Epidermal melanocyte (primary cell): ENCODE results near the gene DPH6.
"Not testable (repeated sequence)": the region's sequence is repeated elsewhere in the genome, so short reads cannot be mapped to it uniquely, and the experiment has no call there.

Source experiments
- DNase-seq: peaks from one replicate; pipeline ENCODE4 v3.0.0; 2011; ENCODE audit warnings: low spot score; ENCODE audit not compliant: insufficient read length

Gene DPH6

DNA sequence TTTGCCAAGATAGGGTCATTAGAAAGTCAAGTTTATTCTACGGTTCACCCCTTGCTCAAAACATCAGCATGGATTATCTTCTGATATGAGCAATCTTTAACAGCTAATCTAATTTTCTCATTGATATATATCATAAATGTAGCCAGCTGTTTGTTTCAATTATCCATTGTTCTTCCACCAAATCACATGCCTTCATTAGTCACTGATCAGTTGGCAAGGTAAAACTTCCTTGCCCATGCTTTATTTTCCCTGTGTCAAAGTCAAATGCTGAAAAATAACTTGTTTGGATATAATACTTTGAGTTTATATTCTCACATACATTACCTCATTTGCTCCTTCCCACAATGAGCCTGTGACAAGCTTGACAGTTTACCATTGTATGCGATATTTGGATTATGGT is 60.6 kb downstream of the DPH6 start:
- no peak for DNase-seq

DNA sequence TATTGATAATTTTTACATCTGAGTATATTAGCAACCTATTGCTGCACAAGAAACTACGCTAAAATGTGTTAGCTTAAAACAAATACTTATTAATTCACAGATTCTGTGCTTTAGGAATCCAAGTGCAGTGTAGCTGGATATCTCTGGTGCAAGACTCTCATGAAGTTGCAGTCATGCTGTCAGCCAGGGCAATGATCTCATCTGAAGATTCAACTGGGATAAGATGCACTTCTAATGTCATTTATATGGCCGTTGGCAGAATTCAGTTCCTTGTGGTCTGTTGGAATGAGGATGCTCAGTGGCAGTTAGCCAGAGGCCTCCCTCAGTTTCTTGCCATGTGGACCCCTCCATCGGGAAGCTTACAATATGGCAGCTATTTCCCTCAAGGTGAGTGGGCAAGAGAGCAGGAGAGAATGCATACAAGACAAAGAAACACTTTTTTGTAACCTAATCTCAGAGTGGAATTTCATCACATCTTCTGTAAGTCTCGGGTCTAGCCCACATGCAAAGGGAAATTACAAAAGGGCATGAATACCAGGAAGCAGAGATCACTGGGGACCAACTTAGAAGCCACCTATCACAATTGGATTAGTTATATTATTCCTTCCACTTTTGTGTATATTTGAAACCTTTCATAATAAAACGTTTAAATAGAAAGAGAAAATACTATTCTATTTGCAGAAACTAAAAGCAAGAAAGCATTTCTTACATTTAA is 61.6 kb downstream of the DPH6 start:
- no peak for DNase-seq

DNA sequence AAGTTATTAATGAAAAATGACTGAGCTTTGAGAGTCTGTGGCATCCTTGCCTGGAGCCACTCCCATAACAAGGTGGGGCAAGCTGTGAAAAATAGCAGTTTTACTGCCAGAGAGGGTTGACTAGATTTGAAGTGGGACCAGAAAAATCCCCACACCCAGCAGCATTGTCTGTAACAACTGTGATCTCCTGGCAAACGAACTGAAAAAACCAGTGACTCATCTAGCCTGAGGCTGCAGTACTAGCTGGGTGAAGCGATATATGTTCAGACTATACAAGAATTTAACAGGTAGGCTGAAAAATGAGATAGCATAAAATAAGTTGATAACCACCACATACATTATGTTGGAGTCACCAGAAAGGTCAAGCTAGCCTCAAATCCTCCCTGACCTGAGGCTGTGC is 64.0 kb downstream of the DPH6 start:
- no peak for DNase-seq

DNA sequence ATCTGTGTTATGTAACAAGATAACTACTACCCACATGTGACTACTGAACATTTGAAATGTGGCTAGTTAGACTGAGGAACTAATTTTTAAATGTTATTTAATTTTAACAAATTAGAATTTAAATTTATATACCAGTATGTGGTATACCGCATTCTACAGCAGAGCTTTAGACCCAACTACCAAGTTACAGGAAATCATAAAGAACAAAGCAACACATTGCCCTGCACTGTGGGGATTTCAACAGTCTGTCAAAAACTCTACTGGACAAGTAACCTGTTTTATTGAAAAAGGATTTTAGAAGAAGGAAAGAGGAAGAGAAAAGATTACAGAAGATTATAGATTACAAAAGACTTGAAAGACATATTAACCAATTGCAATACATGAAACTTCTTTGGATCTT is 64.9 kb downstream of the DPH6 start:
- DNase-seq, result no peak

DNA sequence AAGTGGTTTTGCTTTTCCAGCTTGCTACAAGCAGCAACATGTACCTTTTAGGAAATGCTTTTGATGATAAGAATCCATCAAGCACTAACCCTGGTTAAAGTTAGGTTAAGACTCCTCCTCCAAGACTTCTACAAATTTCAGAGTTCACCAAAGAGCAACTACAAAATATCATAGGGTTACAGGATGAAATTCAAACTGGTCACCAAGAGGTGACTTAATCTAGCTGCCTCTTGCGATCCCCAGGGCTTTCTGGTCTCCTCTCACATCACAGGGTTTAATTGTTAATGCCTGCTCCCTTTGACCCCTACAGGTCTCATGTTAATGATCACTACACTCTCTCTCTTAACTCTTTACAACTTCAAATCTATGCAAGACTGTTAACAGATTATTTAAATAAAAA is 66.5 kb downstream of the DPH6 start:
- DNase-seq, result no peak

DNA sequence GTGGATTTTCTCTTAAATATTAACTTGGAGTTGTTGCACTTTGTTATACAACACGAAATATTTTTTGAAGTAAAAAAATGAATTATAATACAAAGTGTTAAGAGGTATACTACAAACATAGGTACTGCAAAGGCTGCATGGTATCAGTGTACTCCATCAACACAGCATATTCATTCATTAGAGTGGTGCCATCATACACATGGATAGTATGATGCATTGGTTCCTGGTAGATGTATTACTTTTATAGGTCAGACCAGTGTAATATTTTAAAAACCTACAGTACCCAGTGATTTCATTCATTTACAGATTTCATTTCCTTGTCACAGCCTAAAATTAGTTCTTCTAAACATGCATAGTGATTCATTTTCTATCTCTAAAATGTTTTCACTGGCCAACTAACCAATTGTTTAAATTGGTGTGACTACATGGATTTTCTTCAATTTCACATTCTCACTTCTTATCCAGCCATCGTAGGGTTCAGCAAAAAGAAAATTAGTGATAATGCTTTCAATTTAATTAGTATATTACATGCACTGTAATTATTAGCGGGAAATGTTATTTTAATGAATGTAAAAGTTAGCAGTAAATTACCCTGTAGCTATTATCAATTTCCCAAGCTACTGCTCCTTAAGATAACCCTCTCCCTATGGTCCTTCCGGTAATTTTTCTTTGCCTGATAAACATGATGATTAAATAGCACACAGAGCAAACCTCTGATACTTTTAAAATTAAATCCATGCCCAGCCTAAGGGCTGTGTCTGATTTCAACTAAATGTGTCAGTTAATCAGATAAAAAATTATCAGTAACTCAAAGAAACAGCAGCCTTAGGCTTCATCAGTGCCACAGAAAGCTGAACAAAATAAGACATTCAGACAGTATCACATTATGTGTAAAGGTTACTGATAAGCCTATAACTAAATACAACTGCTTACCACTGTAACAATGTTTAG is 68.4 kb downstream of the DPH6 start:
- DNase-seq, result no peak

DNA sequence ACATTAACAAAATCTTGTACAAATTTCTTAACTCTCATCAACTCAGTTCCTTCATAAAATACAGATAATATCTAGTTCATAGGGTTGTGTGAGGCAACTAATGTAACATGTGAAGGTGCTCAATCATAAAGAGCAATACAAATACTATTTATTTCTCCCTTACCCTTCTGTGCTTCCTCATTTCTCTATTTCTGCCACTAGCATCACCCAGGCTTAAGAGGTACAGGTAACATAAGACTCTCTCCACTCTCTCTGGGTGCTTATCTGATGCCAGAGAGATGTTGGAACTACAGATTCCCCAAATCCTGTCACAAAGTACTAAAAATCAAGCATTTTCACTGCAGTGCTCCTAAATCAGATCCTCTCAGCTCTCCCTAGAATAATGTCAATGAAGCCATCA is 74.9 kb downstream of the DPH6 start:
- DNase-seq, result no peak

DNA sequence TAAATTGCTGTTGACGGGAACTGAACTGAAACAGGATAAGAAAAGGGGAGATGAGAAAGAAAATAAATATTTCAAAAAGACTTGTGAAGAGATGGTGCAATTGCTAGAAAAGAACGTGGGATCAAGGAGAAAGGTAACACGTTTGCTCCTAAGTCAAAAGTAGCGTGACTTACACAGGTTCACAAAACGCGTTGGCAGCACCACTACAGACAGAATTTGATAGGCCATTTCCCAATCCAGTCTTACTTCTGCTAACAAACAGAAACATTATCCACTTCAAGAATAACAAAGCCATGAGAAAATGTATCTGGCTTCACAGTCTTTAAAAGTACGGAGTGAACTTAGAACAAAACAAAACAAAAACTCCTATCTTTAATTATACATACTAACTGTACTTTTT is 75.5 kb downstream of the DPH6 start:
- DNase-seq, result no peak

DNA sequence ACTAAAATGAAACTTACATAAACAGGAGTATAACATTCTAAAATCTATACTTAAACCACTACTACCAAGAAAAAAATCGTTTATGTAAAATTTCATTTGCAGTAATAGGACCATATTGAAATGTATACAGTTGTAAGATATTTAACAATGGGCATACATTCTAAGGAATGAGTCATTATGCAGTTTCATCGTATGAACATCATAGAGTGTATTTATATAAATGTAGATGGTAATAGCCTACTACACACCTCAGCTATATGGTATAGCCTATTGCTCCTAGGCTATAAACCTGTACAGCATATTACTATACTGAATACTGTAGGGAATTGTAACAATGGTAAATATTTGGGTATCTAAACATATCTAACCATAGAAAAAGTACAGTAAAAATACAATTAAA is 79.5 kb downstream of the DPH6 start:
- no peak for DNase-seq

DNA sequence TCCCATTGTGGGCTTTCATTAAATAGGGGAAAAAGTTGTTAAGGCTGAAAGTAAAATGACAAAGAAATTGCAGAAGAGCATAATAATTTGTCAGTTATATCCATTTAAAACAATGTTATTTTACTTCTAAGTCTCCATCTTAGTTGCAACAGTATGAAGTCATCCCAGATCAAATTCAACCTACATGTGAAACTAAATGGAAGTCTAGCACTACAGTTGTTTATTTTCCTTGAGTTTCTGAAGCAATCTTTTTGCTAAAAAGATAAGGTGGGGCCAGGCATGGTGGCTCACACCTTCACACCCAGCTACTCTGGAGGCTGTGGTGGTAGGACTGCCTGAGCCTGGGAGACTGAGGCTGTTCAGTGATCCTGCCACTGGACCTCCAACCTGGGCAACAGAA is 80.2 kb downstream of the DPH6 start:
- no peak for DNase-seq

DNA sequence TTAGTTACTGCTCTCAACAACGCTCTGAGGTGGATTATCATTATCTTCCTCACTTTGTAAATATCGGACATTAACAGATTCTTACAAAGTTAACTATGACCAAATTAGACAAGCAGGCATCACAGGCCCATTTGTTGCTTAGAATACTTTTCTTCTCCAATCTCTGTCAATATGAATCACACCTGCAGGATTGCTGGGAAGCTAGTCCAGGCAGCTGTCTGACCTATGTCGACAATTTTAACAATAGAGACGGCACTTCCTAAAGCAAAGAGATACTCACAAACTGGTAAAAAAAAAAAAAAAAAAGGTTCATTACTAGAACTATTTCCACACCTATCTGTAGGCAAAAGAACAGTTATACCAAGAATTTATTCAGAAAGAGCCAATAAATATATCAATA is 85.3 kb downstream of the DPH6 start:
- no peak for DNase-seq

DNA sequence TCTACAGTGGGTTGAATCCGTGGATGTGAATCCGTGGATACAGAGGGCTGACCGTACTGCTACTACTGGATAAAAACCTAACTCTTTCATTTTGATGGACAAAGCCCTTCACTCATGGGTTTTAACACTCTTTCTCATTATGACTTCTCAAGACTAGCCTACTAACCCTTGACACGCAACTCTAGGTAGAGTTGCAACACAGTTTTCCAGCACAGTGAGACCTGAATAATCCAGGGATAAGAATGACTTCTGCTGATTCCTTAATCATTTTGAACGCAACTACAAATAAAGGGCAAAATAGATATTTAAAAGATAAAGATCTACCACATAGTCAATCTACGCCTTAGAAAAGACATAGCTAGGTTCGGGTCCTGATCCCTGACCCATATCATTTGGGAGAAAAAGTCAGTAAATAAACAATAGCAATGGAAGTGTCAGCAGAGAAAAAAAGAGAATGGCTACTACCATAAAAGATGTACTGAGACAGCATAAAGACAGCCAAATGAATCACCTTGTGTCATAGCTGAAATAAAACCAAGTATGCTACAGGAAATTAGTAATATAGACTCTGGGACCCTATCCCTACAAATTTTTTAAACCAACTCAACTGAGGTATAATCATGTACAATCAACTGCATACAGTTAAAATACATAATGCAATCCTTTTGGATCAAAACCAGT is 87.6 kb downstream of the DPH6 start:
- no peak for DNase-seq

DNA sequence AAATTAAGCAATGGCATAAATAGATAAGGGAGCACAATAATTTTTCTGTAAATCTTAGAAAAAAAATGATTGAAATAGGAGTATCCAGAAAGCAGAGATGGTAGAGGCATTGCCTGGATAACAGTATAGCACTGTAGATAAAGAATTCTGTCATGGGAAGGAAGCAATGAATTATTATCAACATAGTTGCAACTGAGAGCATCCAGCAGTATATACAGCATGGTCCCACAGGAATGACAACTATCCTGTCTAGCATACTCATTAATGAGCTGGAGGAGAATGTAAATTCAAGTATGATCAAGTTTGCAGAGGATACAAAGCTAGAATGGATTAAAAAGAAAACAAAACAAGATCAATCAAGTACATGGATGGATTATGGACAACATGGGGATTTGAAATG is 90.8 kb downstream of the DPH6 start:
- DNase-seq, result no peak

DNA sequence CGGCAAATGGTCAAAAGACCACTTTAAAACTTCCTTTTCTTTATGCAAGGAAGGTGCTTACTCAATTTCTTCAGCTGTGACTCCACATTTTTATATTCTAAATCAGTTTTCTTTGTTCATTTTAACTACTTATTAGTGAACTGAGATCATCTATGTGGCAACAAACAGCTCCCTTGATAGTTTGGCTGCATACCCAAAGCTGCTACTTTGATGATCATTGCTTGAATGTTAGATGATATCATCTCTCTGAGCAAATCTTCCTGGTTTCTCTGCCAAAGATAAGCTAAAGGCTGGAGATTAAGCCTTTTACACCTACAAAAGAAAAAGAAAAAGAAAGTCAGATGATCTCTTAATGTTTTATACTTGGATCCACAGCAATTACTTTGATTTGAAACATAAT is 95.5 kb downstream of the DPH6 start:
- DNase-seq, result no peak

DNA sequence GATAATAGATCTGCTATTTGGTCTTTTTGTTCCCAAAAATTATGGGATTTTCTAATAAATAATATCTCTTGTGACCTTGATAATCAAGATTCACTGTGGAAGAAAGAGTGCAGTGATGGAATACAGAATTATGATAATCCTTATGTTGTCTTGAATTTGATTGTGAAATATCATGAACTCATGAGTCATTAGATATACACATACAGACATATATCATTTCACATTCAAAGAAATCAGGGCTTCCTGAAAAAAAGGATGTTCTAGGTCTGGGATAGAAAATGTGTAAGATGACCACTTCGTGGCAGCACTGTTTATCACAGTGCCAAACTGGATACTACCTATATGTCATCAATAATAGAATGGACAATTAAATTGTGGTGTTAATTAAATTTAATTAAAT is 97.7 kb downstream of the DPH6 start:
- no peak for DNase-seq

DNA sequence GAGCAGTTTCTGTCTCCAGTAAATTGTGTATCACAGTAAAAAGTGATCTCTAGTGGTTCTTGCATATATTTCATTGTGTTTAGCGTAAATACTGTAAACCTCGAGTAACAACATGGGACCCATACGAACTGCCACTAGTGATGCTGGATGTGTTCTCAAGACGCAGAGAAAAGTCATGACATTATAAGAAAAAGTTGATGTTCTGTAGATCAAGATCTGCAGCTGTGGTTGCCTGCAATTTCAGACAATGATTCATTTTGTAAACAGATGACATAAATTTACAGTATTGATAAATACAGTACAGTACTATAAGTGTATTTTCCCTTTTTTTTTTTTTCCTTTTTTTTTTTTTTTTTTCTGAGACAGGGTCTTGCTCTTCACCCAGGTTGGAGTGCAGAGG is 100.1 kb downstream of the DPH6 start:
- DNase-seq, result no peak

DNA sequence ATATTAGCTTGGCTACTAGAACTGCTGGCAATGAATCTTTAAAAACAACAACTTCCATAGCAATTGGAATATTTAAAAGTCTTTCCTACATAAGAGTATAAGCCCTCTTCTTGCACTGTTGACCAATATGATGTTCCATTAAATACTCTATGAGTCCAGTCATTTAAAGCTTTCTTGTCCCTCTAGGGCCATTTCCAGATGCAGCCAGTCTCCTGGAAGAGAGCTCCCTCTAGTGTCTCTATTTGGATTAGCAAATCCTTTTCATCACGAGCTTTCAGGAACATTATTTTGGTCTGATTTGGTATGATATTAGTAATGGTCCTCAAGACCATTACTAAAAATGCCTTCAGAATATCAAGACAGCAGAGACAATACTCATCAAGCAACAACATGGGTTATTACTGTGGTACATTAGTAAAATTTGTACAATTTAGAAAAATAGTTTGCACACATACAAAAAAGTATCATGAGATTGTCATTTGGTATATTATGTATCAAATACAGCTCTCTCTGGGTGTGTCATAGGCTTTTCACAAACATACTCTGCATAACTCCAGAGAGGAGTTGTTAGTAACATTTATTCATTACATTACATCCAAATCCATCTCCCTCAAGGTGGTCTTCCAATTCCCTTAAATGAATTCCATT is 101.3 kb downstream of the DPH6 start:
- DNase-seq, result no peak

DNA sequence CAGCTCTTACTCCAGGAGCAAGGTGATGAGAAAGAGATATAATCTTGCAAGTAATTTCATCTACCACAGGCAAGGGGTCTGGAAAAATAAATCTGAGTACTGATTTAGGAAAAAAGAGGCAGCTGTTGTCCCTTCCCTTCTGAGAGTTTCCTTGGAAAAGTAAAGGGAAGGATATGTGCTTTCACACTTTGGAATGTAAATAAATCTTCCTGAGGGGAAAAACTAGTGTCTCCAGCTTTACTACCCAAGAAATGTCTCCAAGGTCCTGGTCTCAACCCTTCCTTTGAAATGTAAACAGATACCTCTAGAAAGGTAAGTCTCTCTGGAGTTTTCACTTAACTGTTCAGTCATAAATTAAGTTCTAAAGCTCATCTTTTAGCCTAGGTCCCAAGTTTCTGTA is 102.6 kb downstream of the DPH6 start:
- DNase-seq, result no peak

DNA sequence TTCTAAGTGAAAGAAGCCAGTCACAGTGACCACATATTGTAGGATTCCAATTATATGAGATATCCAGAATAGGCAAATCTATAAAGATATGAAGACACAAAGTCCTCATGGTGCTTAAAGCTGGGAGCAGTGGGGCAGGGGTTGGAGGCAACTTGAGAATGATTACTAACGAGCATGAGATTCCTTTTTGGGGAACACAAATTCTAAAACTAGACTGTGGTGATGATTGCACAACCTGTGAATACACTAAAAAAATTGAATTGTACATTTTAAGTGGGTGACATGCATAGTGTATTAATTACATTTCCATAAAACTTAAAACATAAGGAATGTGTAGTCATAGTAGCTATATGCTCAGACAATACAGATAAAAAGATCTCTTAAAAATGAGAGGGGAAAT is 103.2 kb downstream of the DPH6 start:
- no peak for DNase-seq

DNA sequence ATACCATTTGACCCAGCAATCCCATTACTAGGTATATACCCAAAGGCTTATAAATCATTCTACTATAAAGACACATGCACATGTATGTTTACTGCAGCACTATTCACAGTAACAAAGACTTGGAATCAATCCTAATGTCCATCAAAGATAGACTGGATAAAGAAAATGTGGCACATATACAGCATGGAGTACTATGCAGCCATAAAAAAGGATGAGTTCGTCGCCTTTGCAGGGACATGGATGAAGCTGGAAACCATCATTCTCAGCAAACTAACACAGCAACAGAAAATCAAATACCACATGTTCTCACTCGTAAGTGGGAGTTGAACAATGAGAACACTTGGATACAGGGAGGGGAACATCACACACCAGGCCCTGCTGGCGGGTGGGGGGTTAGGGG is 104.7 kb downstream of the DPH6 start:
- DNase-seq, result not testable (repeated sequence)

DNA sequence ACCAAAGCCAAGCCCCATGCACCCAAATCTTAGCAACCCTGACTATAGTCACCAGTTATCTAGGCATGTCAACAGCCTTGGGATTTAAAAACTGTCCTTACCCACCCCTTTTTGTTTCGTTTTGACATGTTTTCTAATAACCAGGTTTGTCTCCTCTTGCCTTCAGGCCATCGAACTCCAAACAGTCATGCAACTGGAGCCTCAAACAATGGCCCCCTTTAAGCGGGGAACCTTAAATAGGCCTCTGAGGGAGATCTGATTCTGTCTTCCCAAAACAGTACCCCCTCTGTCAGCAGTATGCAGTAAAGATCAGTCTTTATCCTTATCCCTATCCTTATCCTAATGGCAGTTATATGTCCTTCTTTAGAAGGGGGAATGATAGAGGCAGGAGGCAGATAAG is 105.7 kb downstream of the DPH6 start:
- DNase-seq, result peak; percentile 26

DNA sequence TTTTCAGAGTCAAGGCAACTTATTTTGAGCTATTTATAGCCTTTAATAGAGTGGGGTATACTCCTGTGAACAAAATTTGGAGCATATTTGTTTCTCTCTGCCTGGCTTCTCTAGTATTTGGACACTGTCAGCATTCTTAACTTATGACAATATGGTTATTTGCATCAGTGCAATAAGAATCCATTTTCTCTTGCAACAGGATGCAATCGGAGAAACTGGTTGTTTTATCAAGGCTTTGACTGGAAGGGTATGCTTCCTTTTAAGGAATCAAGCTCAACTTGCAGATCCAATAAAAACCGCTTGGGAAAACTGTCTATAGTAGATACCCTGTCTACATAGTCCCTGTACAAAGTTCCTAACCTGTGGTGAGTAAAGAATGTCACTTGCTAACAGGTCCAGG is 106.7 kb downstream of the DPH6 start:
- DNase-seq, result no peak
